Esophagus mucosa (tissue), 1 donor: Measurements from ENCODE around the gene USP54. TPM values are rescaled to one million over a fixed set of nuclear protein-coding genes. Genes with fewer than 3 reads are reported as not detected.
"Not testable (repeated sequence)": the region's sequence is repeated elsewhere in the genome, so short reads cannot be mapped to it uniquely, and the experiment has no call there.

Experiments
- ATAC-seq: fragments of 200-7000 bp; cut with Tn5 transposase; one replicate; pipeline ENCODE4 v1.9.1; 2020
- total RNA-seq: library from RNA; stranded (reverse); gene quantifications from one replicate; pipeline ENCODE4 v1.2.4, GENCODE V29; 2023
- donor health status: DM: yes; HTN: yes; CAD: no.

The USP54 gene
- total RNA-seq, 1 donor from 2014 or later, result 44.8 TPM

DNA sequence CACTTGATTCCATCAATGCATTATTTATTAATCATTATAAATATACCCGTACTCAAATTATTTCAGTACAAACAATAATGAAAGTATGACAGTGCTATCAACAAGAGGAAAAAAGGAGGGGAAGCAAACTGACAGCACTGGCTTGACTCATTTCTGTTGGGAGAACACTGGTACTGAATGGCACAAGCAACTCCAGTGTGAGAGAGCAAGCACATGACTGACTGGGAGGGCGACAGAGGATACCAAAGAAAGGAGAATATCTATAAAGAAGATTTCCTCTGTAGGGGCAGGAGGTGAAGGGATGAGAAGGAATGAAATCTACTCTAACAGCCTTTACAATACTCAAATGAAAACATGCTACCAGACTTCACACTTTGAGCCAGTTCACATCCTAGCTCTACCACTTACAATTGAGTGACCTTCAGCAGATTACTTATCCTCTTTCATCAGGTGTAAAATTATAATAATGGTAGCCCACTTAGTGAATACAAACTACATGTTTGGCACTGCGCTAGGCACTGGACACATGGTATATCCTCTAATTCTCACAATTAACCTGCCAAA is 1.5 kb downstream of the USP54 start:
- no peak for ATAC-seq

DNA sequence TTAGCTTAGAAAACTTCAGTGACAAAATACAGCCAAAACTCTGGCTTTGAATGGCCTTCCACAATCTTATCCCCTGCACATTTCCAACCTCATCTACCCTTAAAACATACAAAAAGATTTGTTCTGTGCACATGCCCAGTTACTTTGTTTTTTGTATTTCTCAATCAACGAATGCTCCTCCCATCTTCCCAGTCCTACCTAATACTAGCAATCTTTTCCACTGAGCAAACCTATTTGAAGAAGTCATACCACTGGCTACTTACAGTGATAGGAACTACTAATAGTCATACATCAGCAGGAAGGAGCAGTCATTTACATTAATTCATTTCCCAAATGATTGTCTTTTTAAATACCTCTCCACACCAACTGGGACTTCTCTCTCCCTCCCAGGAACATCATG is 2.5 kb downstream of the USP54 start:
- ATAC-seq, result peak; percentile 33

DNA sequence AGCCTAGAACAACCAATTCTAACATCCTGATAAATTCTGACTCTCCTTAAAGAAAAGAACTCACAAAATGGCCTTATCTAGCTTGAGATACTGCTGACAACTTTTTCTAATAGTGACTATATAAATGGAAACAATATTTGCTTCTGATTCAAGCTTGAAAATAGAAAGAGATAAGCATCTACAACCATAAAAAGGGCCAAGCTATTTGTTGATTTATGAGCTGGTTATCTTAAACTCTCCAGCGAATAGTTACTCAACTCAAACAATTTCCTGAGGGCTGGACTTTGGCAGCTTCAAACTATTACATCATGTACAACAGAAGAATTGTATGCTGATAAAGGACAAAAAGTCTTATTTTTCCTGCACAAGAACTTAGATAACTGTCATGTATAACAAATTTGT is 4.6 kb downstream of the USP54 start:
- ATAC-seq, result no peak

DNA sequence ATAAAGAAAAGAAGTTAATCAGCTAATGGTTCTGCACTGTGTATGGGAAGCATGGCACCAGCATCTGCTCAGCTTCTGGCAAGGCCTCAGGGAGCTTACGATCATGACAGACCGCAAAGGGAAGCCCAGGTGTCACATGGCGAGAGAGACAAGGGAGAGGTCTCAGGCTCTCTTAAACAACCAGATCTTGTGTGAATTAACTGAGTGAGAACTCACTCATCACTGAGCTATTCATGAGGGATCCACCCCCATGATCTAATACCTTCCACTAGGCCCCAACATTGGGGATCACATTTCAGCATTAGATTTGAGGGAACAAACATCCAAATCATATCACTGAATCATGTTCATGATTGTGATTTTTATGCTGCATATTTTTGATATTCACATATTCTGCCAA is 5.8 kb downstream of the USP54 start:
- peak; percentile 40 for ATAC-seq

DNA sequence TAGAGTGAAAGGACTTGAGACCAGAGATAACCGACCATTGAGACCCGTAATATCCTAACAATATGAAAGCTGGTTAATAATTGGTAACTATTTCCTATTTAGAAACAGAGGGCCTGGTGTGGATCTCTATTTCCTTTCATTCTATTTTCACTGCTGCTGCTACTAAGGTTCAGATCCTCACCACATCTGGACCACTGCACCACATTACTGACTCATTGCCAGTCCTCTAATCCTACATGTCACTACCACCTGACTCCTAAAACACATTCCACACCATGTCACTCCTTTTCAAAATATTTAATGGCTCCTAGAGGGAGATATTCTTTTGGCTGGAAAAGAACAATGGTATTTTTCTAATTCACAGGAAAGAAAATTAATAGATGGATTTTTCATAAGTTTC is 6.4 kb downstream of the USP54 start:
- no peak for ATAC-seq

DNA sequence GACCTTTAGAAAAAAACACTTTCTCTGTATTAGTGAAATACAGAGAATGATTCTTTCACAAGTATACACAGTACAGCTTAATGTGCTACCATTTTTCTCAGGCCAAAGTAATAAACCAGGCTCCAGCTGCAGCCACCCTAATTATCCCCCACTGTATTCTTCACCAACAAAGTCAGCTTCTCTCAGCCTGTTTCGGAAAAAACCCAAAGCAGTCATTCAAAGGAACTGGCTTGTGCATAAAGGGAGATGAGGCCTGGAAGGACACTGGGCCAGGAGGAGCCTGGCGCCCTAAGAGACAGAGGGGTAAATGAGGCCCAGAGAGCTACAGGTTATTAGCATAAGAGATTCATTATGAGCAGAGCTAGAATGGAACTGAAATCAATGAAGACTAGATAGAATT is 9.2 kb downstream of the USP54 start:
- ATAC-seq, result no peak

DNA sequence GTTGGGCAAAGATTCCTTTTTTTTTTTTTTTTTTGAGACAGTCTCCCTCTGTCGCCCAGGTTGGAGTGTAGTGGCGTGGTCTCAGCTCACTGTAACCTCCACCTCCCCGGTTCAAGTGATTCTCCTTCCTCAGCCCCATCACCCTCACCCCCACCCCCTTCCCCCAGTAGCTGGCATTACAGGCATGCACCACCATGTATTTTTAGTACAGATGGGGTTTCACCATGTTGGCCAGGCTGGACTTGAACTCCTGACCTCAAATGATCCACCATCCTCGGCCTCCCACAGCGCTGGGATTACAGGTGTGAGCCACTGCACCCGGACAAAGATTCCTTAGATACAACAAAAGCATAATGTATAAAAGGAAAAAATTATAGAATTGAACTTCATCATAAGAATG is 12.2 kb downstream of the USP54 start:
- not testable (repeated sequence) for ATAC-seq

DNA sequence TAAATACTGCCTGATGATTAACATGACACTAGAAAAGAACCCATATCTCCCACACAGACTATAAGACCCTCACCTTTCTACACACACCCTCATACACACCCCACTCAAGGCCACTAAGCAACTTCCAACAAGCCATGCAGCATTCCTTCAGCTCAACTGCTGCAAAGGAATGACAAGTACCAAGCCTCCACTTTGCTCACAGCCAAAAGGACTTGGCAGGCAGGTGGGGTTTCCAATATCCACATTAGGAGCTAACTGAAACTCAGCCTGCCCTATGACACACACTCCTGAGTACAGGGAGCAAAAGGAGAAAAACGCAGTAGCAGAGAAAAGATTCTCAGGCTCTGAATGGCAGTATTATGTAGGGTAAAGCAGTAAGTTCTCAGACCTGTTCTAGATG is 13.4 kb downstream of the USP54 start:
- peak; percentile 90 for ATAC-seq

DNA sequence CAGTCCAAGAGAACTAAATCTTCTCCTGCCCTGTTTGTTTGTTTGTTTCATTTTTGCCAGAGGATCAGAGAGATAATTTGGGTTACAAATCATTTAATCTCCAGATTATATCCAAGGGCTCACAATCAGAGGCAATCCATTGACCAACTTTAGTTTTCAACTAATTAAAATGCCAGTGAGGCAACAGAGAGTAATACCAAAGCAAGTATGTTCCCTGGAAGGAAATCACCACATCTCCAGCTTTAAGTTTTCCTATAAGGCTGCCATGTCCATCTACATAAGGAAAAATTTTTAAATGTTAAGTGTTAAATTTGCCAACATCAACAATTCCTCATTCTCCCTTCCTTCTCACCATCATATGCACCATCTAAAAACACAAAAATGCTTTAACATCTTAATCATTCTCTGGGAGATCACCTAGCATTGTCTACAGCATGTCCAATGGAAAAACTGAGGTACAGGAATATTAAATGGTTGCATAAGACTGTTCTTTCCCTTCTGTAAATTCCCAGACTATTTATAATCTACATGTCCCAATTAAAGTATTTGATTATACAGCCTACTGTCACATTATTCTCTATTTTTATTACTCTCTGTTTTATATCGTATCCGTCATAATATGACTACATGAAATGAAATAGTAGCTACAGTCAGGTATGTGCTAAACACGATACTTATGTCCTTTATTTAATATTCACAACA is 14.1 kb downstream of the USP54 start:
- ATAC-seq, result no peak

DNA sequence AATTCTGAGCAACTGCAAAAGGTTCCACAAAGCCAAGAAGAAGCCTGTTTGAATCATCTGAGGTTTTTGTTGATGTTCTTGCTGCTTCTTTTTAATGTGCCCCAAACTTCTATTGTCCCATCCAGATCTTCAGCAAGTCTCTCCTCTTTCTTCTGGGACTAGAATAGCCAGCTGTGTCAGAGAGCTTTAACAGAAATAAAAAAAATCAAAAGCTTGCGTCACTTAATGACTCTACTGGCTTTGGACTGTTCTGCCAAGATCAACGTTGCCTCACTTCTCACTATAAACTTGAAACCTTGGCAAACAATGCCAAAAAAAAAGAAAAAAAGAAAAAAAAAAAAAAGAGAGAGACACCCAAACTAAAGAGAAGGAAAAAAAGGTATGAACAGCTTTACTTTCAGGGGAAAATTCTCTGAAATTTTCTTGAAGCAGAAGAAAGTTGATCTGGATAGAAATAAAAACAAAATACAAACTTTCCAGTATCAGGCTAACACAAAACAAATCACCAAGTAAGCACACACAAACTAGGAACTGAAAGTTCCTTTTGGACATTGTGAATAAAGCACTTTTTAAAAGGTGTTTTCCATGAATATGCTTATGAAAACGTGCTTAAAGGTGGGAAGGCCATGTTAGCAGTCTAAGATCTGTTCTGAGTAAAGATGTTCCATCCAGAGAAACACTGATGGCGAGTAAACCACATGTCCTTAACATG is 14.8 kb downstream of the USP54 start:
- peak; percentile 74 for ATAC-seq

DNA sequence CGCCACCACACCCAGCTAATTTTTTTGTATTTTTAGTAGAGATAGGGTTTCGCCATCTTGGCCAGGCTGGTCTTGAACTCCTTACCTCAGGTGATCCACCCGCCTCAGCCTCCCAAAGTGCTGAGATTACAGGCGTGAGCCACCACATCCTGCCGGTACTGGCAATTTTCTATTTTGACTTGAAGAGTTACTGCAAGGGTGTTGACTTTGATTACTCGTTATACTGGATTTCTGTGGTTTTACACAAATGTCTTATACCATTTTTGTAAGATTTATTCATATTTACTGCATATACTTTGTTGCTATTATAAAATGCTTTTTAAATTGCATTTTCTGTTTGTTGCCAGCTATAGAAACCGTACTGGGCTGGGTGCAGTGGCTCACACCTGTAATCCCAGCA is 24.1 kb downstream of the USP54 start:
- not testable (repeated sequence) for ATAC-seq

DNA sequence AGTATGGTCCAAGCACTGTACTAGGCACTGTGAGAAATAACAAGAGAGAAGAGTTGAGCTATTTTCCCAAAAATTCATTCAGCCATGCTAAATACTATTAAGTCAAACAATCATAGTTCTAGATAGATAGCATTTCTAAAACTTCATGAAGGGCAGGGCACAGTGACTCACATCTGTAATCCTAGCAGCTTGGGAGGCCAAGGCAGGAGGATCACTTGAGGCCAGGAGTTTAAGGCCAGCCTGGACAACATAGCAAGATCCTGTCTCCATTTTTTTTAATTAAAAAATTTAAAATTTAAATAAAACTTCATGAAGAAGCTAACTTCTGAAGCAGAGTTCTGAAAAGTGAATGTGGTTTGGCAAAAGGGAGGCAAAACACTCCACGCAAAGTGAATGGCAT is 29.9 kb downstream of the USP54 start:
- ATAC-seq, result no peak

DNA sequence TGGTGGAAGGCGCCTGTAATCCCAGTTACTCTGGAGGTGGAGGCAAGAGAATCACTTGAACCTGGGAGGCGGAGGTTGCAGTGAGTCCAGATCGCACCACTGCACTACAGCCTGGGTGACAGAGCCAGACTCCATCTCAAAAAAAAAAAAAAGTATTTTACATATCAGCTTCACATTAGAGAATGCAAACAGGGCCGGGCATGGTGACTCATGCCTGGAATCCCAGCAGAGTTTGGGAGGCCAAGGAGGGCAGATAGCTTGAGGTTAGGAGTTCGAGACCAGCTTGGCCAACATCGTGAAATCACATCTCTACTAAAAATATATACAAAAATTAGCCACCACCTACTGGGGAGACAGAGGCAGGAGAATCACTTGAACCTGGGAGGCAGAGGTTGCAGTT is 31.6 kb downstream of the USP54 start:
- no peak for ATAC-seq

DNA sequence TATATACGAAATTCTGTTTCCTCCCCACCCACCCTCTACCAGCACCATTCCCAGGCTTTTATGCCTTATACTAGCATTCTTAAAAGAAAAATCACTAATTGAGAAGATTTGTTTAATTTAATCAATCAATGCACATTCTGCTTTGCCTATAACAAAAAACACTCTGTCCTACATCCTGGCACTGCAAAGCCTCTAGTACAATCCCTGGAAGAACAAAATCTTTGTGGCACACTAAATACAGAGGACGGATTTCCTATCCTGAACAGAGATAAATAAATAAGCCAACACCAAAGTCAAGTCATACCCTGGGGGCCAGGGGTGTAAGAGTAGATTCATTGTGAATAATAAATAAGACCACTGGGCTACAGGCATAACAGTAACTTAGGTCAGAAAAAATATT is 34.3 kb downstream of the USP54 start:
- no peak for ATAC-seq

DNA sequence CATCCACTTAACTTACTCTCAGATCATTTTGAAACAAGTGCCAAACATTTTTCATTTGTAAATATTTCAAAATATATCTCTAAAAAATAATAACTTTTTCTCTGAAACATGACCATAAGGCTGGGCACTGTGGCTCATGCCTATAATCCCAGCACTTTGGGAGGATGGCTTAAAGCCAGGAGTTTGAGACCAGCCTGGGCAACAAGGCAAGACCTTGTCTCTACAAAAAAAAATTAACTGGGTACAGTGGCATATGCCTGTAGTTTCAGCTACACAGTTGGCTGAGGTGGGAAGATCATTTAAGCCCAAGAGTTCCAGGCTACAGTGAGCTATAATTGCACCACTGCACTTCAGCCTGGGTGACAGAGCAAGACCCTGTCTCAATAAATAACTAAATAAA is 36.4 kb downstream of the USP54 start:
- no peak for ATAC-seq

DNA sequence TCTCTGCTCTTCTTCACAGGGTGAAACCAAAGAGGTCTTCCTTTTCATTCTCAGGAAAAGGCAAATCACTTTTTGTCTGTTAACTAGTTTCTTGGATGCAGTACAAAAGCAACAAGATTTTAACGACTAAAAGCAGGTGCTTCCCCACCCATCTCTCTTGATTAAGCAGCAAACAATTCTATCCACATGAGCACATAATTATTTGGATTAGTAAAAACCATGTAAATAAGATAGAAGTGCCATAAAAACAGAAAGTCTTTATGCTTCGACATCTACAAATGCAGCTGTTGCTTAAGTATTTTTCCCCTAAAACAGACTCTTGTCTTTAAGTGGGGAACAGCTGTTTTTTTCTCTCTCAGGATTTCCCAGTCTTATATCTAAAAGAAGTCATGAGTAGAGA is 37.4 kb downstream of the USP54 start:
- ATAC-seq, result no peak

DNA sequence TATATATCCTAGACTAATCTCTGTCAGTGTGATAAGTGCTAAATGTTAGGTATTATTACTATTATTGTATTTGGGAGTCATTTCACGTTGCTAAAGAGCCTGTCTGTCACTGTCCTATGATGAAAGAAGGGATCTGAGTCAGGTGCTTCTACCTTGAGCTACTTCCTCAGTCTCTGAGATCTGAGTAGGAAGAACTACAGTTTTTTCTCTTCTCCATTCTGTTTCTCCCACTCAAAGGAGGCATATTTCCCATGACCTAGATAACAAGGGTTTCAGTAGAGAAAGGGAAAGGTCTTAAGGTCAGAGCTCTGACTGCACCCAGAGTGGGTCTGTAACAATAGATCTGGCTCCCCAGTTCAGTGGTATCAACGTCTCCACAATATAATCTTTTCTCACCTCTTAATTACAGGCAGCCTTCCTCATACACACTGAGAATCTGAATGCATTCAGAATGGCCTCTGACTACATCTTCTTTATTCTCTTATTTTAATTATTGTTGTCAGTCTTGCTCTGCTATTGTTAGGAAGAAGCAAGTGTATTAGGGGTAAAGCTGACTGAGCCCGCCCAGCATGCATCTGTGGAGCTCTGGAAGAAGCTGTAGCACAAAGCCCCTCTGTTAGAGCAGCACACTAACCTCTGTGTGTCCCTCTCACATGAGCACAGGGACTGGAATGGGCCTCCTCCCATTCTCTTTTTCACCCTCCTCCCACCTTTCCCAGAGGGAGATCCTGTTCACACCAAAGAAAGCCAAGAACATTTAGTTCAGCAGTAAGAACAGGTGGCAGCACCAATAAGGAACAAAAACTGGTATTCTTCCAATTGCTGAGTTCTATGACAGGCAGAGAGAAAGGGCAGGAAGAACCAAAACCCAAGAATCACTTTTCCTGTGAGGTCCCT is 38.1 kb downstream of the USP54 start:
- ATAC-seq, result no peak

DNA sequence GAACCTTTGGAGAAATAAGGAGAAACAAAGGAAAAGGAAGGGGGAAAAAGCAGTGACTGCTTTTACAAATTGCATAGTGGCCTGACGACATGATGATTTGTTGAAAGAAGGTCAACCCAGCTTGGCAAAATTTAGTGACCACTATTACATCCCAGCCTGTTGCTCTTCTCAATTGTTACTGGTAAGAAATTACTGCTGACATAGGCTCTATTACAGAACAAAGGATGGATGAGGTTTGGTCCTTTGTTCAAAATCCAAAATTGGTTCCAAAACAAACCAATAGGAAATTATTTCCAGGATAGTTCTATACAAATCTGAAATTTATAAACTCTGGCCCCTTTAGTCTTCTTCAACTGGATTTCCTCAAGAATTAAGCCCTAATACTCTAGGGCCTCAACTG is 39.6 kb downstream of the USP54 start:
- no peak for ATAC-seq

DNA sequence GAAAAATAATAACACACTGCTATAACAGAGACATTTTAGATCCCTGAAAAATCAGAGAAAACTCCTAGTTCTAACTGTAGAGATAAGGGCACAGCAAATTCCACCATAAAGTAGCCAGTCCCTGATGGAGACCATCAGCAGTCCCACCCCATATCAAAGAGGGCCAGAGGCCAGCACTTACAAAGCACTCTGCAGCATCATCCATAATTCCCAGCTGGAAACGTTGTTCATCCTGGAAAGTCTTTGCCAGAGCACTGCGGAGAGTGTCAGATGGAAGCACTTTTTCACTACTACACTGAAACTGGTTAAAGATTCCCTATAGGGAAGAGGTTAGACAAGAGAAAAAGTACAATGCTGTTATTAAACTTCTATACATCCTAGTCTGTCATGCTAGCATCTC is 45.8 kb downstream of the USP54 start:
- ATAC-seq, result no peak

DNA sequence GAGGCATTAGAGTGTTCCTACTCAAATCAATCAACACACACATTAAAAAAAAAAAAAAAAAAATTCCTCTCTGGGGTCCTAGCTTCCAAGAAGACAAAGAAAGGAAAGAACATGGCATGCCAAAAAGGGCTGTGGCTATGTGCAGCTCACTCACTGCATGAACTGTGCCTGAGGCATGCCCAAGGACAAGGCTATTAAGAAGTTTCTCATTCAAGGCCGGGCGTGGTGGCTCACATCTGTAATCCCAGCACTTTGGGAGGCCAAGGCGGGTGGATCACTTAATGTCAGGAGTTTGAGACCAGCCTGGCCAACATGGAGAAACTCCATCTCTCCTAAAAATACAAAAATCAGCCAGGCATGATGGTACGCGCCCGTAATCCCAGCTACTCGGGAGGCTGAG is 53.4 kb downstream of the USP54 start:
- no peak for ATAC-seq

DNA sequence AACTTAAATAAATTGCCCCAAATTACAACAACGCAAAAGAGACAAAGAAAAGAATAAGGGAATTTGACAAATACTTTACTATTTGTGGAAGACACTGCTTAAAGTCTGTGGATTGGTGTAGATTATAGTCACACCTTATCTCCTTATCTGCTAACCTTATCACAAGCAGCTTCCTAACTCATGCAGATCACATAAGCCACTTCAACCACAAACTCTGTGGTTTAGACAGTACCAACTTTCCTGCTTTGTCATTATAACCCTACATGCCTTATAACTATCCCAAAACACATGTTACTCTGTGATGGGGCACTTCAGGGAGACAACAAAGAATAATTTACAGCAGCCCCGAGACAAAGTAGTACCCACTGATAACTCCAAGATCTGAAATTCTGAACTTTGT is 53.9 kb downstream of the USP54 start:
- ATAC-seq, result no peak

DNA sequence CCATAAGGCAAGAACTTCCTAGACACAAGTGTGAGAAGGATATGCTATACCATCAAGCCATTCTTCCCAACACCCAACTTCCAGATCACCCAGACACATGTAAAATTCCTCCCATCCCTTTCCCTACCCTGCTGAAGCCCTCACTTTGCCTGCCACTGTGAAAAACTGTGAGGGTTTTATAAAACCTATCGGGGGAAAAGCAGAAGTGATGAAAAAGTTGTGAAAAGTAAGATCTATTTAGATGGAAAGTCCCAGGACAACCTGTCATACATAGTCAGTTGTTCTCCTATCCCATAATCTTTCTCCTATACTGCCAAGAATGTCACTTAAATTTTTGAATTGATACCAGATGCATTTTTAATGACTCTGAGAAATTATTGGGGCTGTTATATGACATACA is 56.3 kb downstream of the USP54 start:
- ATAC-seq, result no peak
